Panc1 (cell line): ENCODE data around the gene PDZRN4. TPM values are rescaled to one million over a fixed set of nuclear protein-coding genes. Genes with fewer than 3 reads are reported as not detected.

ENCODE experiments used
- ATAC-seq: fragments of 200-7000 bp; cut with Tn5 transposase; 2 replicates; pipeline ENCODE4 v1.9.1; 2020; ENCODE audit warnings: mild to moderate bottlenecking, moderate library complexity
- BruUV-seq: library from RNA; stranded (reverse); fragments of 400-500 nt; replicated peaks from 2 replicates; lab custom pipeline; 2021; lab: Mats Ljungman, UMichigan
- CTCF ChIA-PET: fragments of 300-600 bp; sonication (Branson Sonifier 250); formaldehyde crosslinking; loops from one replicate; lab custom pipeline; 2022; ENCODE audit warnings: antibody characterized with exemption; lab: Charles Lee
- POLR2A ChIA-PET: fragments of 300-600 bp; sonication (Branson Sonifier 250); formaldehyde crosslinking; loops from one replicate; lab custom pipeline; 2022; ENCODE audit warnings: antibody characterized with exemption; lab: Charles Lee
- DNase-seq: peaks from one replicate; pipeline ENCODE4 v3.0.0-alpha.2; 2010; ENCODE audit warnings: low read depth, low spot score
- H3K27ac ChIP-seq: 2 replicates; pipeline ENCODE4 v1.5.1; 2011; ENCODE audit warnings: mild to moderate bottlenecking, low read length, inconsistent platforms
- H3K27me3 ChIP-seq: fragments of 200-500 bp; sonication (Bioruptor generic); 2 replicates; pipeline ENCODE4 v1.6.0; 2014; ENCODE audit warnings: low read length, inconsistent platforms; ENCODE audit not compliant: control insufficient read depth, insufficient read depth
- H3K36me3 ChIP-seq: fragments of 200-500 bp; sonication (Bioruptor generic); 2 replicates; pipeline ENCODE4 v1.5.1; 2014; ENCODE audit warnings: inconsistent platforms, mild to moderate bottlenecking, low read length, moderate library complexity; ENCODE audit not compliant: control insufficient read depth, insufficient read depth
- H3K4me1 ChIP-seq: 2 replicates; pipeline ENCODE4 v1.5.1; 2011; ENCODE audit warnings: inconsistent platforms, mild to moderate bottlenecking, low read length, moderate library complexity; ENCODE audit not compliant: control insufficient read depth, insufficient read depth
- H3K4me3 ChIP-seq, 2 experiments: 2 replicates each; pipeline ENCODE4 v1.5.1; 2011 to 2012; ENCODE audit warnings: low read depth in 2 of 2, low read length in 2 of 2, mild to moderate bottlenecking in 2 of 2, inconsistent platforms in 1 of 2, moderate library complexity in 1 of 2
- H3K9me3 ChIP-seq: fragments of 200-500 bp; sonication (Bioruptor generic); 2 replicates; pipeline ENCODE4 v1.5.1; 2014; ENCODE audit warnings: low read depth, mild to moderate bottlenecking, inconsistent platforms, low read length, moderate library complexity; ENCODE audit not compliant: control insufficient read depth, insufficient read depth
- POLR2AphosphoS5 ChIP-seq: IDR thresholded peaks from 2 replicates; pipeline ENCODE4 v1.6.1; 2012; ENCODE audit warnings: mild to moderate bottlenecking, low read depth, low read length, moderate library complexity
- SIN3A ChIP-seq: IDR thresholded peaks from 2 replicates; pipeline ENCODE4 v1.6.1; 2012; ENCODE audit warnings: low read depth, mild to moderate bottlenecking, low read length, moderate library complexity, borderline replicate concordance; ENCODE audit not compliant: insufficient read depth
- TCF7L2 ChIP-seq: IDR thresholded peaks from 2 replicates; pipeline ENCODE4 v1.6.1; 2011; ENCODE audit warnings: mild to moderate bottlenecking, low read depth, low read length, inconsistent platforms
- in situ Hi-C: cut with HindIII; loops from 2 replicates; pipeline ENCODE4 v1.10.0; 2016; ENCODE audit warnings: low sequenced_read_pairs, low pct_unique_long_range_greater_than_20kb
- intact Hi-C: fragments of 100-400 bp; cut with micrococcal nuclease; formaldehyde crosslinking; loops from one replicate; pipeline ENCODE4 v1.10.0; 2022; ENCODE audit not compliant: unreplicated experiment
- total RNA-seq: library from RNA; stranded (reverse); gene quantifications from one replicate; pipeline ENCODE4 v1.2.1, GENCODE V29; 2021; ENCODE audit not compliant: unreplicated experiment
- TF ChIP-seq, protein P1 (sequence below): fragments of 450-650 bp; IDR thresholded peaks from 2 replicates; pipeline ENCODE4 v1.5.1; 2017; ENCODE audit warnings: mild to moderate bottlenecking
- TF ChIP-seq, protein P2 (sequence below), 2 experiments: IDR thresholded peaks; 2 replicates each; pipeline ENCODE4 v1.6.1; 2011 to 2012; ENCODE audit warnings: low read depth in 2 of 2, control low read depth in 1 of 2, low read length in 1 of 2, mild to moderate bottlenecking in 1 of 2, moderate library complexity in 1 of 2; ENCODE audit not compliant: insufficient read depth in 1 of 2

The PDZRN4 gene
- total RNA-seq, 1 experiment from 2014 or later = not detected

DNA sequence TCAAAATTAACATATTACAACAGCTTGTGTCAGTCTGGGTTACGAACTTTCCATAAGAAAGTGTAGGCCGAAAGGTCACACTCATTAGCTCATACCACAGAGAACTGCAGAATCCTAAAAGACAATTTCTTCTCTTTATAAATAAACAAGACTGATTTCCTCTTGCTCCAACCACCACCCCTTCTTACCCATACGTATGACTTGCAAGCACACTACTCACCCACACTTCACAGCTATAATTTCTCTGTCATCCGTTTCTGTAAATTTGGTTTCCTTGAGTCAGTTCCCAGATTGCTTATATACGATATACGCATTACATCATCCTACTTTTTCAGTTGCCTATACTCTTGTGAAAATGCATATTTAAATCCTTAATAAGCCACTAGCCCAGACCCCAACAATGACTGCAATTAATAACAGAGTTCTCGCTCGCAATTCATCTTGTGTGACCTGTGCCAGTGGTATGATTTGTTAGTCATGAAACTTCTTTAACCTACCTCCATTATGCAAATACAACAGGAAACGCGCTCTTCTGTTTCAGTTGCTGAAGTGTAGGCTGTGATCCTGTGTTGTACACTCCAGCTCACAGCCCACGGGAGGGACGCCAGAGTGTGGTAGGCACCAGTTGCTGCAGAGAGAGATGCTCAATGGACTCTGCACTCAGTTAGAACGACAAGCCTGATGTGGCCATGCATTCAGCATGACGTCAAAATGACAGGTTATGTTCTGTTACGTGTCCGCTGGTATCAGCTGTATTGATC lies 417.6 kb downstream of the PDZRN4 start:
- Histone ChIP-seq H3K27ac (no peak overlapping the region), H3K36me3 (no peaks in the 10 kb centered on the region), H3K27me3 (no peaks in the 10 kb centered on the region), H3K4me3 (no peak overlapping the region), H3K9me3 (no peaks in the 10 kb centered on the region), H3K4me1 (no peaks in the 10 kb centered on the region)
- ATAC-seq (no peak), DNase-seq (no peak)
- intact Hi-C loops = no loop called here
- ChIA-PET POLR2A (no interaction called here), CTCF (no interaction called here)
- in situ Hi-C loops = no loop called here
- TF ChIP-seq, protein P1, sequence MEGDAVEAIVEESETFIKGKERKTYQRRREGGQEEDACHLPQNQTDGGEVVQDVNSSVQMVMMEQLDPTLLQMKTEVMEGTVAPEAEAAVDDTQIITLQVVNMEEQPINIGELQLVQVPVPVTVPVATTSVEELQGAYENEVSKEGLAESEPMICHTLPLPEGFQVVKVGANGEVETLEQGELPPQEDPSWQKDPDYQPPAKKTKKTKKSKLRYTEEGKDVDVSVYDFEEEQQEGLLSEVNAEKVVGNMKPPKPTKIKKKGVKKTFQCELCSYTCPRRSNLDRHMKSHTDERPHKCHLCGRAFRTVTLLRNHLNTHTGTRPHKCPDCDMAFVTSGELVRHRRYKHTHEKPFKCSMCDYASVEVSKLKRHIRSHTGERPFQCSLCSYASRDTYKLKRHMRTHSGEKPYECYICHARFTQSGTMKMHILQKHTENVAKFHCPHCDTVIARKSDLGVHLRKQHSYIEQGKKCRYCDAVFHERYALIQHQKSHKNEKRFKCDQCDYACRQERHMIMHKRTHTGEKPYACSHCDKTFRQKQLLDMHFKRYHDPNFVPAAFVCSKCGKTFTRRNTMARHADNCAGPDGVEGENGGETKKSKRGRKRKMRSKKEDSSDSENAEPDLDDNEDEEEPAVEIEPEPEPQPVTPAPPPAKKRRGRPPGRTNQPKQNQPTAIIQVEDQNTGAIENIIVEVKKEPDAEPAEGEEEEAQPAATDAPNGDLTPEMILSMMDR = no peak
- TF ChIP-seq, protein P2, sequence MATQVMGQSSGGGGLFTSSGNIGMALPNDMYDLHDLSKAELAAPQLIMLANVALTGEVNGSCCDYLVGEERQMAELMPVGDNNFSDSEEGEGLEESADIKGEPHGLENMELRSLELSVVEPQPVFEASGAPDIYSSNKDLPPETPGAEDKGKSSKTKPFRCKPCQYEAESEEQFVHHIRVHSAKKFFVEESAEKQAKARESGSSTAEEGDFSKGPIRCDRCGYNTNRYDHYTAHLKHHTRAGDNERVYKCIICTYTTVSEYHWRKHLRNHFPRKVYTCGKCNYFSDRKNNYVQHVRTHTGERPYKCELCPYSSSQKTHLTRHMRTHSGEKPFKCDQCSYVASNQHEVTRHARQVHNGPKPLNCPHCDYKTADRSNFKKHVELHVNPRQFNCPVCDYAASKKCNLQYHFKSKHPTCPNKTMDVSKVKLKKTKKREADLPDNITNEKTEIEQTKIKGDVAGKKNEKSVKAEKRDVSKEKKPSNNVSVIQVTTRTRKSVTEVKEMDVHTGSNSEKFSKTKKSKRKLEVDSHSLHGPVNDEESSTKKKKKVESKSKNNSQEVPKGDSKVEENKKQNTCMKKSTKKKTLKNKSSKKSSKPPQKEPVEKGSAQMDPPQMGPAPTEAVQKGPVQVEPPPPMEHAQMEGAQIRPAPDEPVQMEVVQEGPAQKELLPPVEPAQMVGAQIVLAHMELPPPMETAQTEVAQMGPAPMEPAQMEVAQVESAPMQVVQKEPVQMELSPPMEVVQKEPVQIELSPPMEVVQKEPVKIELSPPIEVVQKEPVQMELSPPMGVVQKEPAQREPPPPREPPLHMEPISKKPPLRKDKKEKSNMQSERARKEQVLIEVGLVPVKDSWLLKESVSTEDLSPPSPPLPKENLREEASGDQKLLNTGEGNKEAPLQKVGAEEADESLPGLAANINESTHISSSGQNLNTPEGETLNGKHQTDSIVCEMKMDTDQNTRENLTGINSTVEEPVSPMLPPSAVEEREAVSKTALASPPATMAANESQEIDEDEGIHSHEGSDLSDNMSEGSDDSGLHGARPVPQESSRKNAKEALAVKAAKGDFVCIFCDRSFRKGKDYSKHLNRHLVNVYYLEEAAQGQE (IDR thresholded peaks at IDR 0.05; ENCODE audit: insufficient read depth in 1 of 2, low read depth in 2 of 2, low read length in 1 of 2) = no peak
- TF ChIP-seq SIN3A = no peak
- no peak for TF ChIP-seq POLR2AphosphoS5
- no peak for TF ChIP-seq TCF7L2
- no TSS peak for BruUV-seq

DNA sequence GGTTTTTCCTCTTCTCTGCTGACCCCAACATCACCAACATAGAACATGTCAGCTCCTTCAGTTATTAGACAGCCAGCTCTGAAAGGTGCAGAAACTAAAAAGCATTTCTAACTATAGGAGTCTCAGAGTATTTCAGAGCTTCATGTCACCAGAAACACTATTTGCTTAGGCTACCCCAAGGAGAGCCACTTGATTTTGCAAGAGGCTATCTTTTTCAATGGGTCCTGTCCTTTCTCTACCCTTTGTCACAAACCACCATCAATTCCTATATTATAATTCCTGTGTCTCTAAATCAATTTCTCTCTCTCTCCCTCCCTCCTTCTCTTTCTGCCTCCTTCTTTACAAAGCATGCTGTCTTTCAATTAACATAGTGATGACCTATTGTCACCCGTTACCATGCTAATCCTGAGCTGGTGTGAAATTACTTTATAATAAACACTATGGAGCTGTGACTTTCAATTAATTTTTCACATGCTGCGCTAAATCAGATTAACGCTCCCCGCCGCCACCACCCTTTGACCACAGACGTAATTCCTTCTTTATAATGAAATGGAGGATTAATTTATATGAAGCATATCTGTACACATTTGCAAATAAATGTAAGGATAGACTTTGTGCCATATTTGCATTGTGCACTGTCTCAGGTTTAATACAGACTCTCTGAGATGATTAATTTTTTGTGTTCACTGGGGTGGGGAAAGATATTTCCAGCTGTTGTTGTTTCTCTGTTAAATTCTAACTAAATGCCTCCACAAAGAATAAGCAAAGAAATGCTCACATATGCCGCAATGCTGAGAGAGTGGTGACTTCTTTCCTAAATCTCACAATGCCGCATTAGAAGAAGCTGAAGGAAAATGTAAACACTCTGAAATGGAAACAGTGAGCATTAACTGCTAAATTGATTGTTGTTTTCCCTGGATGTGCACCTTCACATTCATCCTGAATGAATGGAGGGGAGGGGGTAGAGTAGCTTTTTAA lies 418.6 kb downstream of the PDZRN4 start:
- TF ChIP-seq, protein P1 = no peak
- TF ChIP-seq, protein P2 (IDR thresholded peaks at IDR 0.05; ENCODE audit: insufficient read depth in 1 of 2, low read depth in 2 of 2, low read length in 1 of 2) = no peak
- no peak for TF ChIP-seq TCF7L2
- no peak for TF ChIP-seq SIN3A
- TF ChIP-seq POLR2AphosphoS5 = no peak
- CTCF ChIA-PET = no interaction called here
- Histone ChIP-seq H3K36me3 (no peaks in the 10 kb centered on the region), H3K27me3 (no peaks in the 10 kb centered on the region), H3K9me3 (no peaks in the 10 kb centered on the region), H3K4me3 (no peak overlapping the region), H3K4me1 (no peaks in the 10 kb centered on the region), H3K27ac (no peak overlapping the region)
- intact Hi-C loops (no loop called here), in situ Hi-C loops (no loop called here)
- no peak for DNase-seq
- no peak for ATAC-seq
- BruUV-seq = no TSS peak
- POLR2A ChIA-PET = no interaction called here
